Suprapubic skin (tissue), 4 donors: Measurements from ENCODE around the gene BFSP2. TPM values are rescaled to one million over a fixed set of nuclear protein-coding genes. Genes with fewer than 3 reads are reported as not detected.

ENCODE experiments used
- DNase-seq, 2 donors: peaks; one replicate each; pipeline ENCODE4 v3.0.0-alpha.2; 2019; ENCODE audit warnings: low spot score in 2 of 2
- H3K27ac ChIP-seq: fragments of 200-600 bp; sonication (generic); one replicate; pipeline ENCODE4 v1.5.1; 2019
- H3K27me3 ChIP-seq: fragments of 200-600 bp; sonication (generic); one replicate; pipeline ENCODE4 v1.5.1; 2019
- H3K36me3 ChIP-seq: fragments of 200-600 bp; sonication (generic); one replicate; pipeline ENCODE4 v1.5.1; 2019
- H3K4me1 ChIP-seq: fragments of 200-600 bp; sonication (generic); one replicate; pipeline ENCODE4 v1.5.1; 2019
- H3K4me3 ChIP-seq: fragments of 200-600 bp; sonication (generic); one replicate; pipeline ENCODE4 v1.5.1; 2019; ENCODE audit warnings: mild to moderate bottlenecking
- H3K9me3 ChIP-seq: fragments of 200-600 bp; sonication (generic); one replicate; pipeline ENCODE4 v1.5.1; 2019
- EP300 ChIP-seq: sonication (generic); formaldehyde crosslinking; IDR thresholded peaks from one replicate; pipeline ENCODE4 v1.6.1; 2017; ENCODE audit warnings: antibody characterized with exemption
- POLR2A ChIP-seq, 2 donors: fragments of 450-650 bp; IDR thresholded peaks; one replicate each; pipeline ENCODE4 v1.6.1; 2017; ENCODE audit warnings: antibody characterized with exemption in 2 of 2, mild to moderate bottlenecking in 2 of 2, moderate library complexity in 2 of 2
- POLR2AphosphoS5 ChIP-seq, 3 donors: sonication (generic); formaldehyde crosslinking; IDR thresholded peaks; one replicate each; pipeline ENCODE4 v1.6.1; 2017; ENCODE audit warnings: antibody characterized with exemption in 3 of 3
- WGBS: methylation state at CpG from one replicate; pipeline ENCODE4 v1.1.5; 2018; 5-methylcytosine and 5-hydroxymethylcytosine counted together
- total RNA-seq, 4 donors: library from RNA; depleted of rRNA; stranded (reverse); fragments of >200 nt; gene quantifications; one replicate each; pipeline ENCODE4 v1.1.0, GENCODE V29; 2016
- TF ChIP-seq, protein P1 (sequence below), 2 donors: fragments of 200-600 bp in 1 of 2; fragments of 450-650 bp in 1 of 2; sonication (generic) in 1 of 2; IDR thresholded peaks; one replicate each; pipeline ENCODE4 v1.5.1; 2016 to 2019; ENCODE audit warnings: antibody characterized with exemption in 2 of 2, mild to moderate bottlenecking in 1 of 2, moderate library complexity in 1 of 2

Gene BFSP2
- total RNA-seq, 4 donors from 2014 or later, result 2.3 TPM; not detected in 3

GRCh38 chr3:133381346-133382109 is 18.3 kb upstream of the BFSP2 start:
- TF ChIP-seq, protein P1, sequence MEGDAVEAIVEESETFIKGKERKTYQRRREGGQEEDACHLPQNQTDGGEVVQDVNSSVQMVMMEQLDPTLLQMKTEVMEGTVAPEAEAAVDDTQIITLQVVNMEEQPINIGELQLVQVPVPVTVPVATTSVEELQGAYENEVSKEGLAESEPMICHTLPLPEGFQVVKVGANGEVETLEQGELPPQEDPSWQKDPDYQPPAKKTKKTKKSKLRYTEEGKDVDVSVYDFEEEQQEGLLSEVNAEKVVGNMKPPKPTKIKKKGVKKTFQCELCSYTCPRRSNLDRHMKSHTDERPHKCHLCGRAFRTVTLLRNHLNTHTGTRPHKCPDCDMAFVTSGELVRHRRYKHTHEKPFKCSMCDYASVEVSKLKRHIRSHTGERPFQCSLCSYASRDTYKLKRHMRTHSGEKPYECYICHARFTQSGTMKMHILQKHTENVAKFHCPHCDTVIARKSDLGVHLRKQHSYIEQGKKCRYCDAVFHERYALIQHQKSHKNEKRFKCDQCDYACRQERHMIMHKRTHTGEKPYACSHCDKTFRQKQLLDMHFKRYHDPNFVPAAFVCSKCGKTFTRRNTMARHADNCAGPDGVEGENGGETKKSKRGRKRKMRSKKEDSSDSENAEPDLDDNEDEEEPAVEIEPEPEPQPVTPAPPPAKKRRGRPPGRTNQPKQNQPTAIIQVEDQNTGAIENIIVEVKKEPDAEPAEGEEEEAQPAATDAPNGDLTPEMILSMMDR (IDR thresholded peaks at IDR 0.05), result no peak
- TF ChIP-seq EP300 (no peak), POLR2AphosphoS5 (IDR thresholded peaks at IDR 0.05) (no peak), POLR2A (IDR thresholded peaks at IDR 0.05) (no peak)
- Histone ChIP-seq H3K36me3 (no peaks in the 10 kb centered on the region), H3K27me3 (no peaks in the 10 kb centered on the region), H3K9me3 (no peaks in the 10 kb centered on the region), H3K4me1 (peaks cover 4% of the 10 kb centered on the region), H3K4me3 (no peak overlapping the region), H3K27ac (no peak overlapping the region)
- DNase-seq, result no peak
- 66% methylated on average over 4 of the region's 4 CpGs for WGBS

- no peak for DNase-seq
- Histone ChIP-seq H3K4me3 (no peak overlapping the region), H3K27ac (no peak overlapping the region), H3K27me3 (no peaks in the 10 kb centered on the region), H3K4me1 (peaks cover 4% of the 10 kb centered on the region), H3K36me3 (no peaks in the 10 kb centered on the region), H3K9me3 (no peaks in the 10 kb centered on the region)
- TF ChIP-seq POLR2A (IDR thresholded peaks at IDR 0.05), result no peak
- no peak for TF ChIP-seq POLR2AphosphoS5 (IDR thresholded peaks at IDR 0.05)
- TF ChIP-seq, protein P1 (IDR thresholded peaks at IDR 0.05), result no peak
- no peak for TF ChIP-seq EP300
- 90% methylated on average over 3 of the region's 3 CpGs for WGBS
Measured at GRCh38 chr3:133383175-133383574, 16.7 kb upstream of the BFSP2 start.

- Histone ChIP-seq H3K9me3 (no peaks in the 10 kb centered on the region), H3K27me3 (no peaks in the 10 kb centered on the region), H3K4me3 (no peak overlapping the region), H3K4me1 (peaks cover 4% of the 10 kb centered on the region), H3K36me3 (no peaks in the 10 kb centered on the region), H3K27ac (no peak overlapping the region)
- DNase-seq, result no peak
- TF ChIP-seq EP300 (no peak), POLR2A (IDR thresholded peaks at IDR 0.05) (no peak), POLR2AphosphoS5 (IDR thresholded peaks at IDR 0.05) (no peak)
- TF ChIP-seq, protein P1 (IDR thresholded peaks at IDR 0.05), result no peak
- 92% methylated on average over 5 of the region's 5 CpGs for WGBS
Measured at GRCh38 chr3:133383741-133384140, 16.1 kb upstream of the BFSP2 start.

DNA sequence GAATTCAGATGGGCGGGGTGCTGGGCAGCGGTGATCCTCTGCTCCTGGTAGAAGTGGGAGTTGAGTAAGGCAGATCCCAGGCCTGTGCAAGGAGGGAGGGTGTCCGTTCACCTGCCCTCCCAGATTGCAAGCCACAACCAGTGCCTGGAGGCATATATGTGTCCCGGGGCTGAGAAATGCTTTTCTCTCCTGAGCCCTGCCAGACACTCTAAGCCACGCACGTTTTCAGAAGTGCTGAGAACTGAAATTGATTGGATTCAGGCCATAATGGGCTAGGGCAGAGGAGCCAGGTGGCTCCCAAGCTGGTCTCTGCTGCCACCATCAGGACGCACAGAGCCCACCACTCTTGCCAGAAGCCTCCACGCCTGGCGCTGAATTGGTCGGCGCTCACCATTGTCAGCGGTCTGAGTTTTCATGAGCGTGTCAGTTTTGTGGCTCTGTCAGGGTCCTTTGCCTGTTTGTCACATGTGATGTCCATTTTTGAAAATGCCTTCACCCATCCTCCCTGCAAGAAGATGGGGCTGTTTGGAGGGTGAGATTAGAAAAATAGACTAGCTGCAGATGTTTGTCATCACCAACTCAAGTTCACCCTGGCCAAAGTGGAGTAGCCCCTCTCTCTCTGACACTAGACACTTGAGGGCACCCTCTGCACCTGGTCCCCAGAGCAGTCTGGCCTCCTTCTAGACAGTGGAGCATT is 15.4 kb upstream of the BFSP2 start:
- TF ChIP-seq, protein P1 (IDR thresholded peaks at IDR 0.05), result peak; percentile 39 to 59
- no peak for TF ChIP-seq EP300
- Histone ChIP-seq H3K4me3 (no peak overlapping the region), H3K4me1 (peaks cover 4% of the 10 kb centered on the region), H3K9me3 (no peaks in the 10 kb centered on the region), H3K36me3 (no peaks in the 10 kb centered on the region), H3K27me3 (no peaks in the 10 kb centered on the region), H3K27ac (no peak overlapping the region)
- DNase-seq, result no peak
- 26% methylated on average over 13 of the region's 13 CpGs for WGBS

GRCh38 chr3:133386876-133387275 is 13.0 kb upstream of the BFSP2 start:
- H3K27ac ChIP-seq, result no peak overlapping the region
- no peaks in the 10 kb centered on the region for H3K36me3 ChIP-seq
- peaks cover 4% of the 10 kb centered on the region for H3K4me1 ChIP-seq
- H3K4me3 ChIP-seq, result no peak overlapping the region
- TF ChIP-seq POLR2AphosphoS5 (IDR thresholded peaks at IDR 0.05), result no peak
- TF ChIP-seq POLR2A (IDR thresholded peaks at IDR 0.05), result no peak
- TF ChIP-seq EP300, result no peak
- TF ChIP-seq, protein P1 (IDR thresholded peaks at IDR 0.05), result no peak
- no peaks in the 10 kb centered on the region for H3K27me3 ChIP-seq
- no peaks in the 10 kb centered on the region for H3K9me3 ChIP-seq
- DNase-seq, result no peak
